ENCODE results near the gene KMT5C. TPM values are rescaled to one million over a fixed set of nuclear protein-coding genes. Genes with fewer than 3 reads are reported as not detected.

Gene KMT5C
- total RNA-seq, 1 experiment from 2014 or later, result 63.1 TPM

GRCh38 chr19:55366790-55367189, 27.1 kb downstream of the KMT5C start:
- H3K27ac Mint-ChIP-seq, result no peak overlapping the region
- ATAC-seq (no peak), DNase-seq (ENCODE audit: low spot score) (no peak)
- no peaks in the 10 kb centered on the region for H3K36me3 Mint-ChIP-seq
- H3K9me3 Mint-ChIP-seq, result no peaks in the 10 kb centered on the region
- TF ChIP-seq ZNF232 (CRISPR knock-in tag; IDR thresholded peaks at IDR 0.05) (no peak), PREB (CRISPR knock-in tag; IDR thresholded peaks at IDR 0.05; ENCODE audit: borderline replicate concordance) (no peak), ZNF281 (CRISPR knock-in tag; IDR thresholded peaks at IDR 0.05) (no peak), STAT6 (CRISPR knock-in tag; conservative IDR thresholded peaks at IDR 0.05; ENCODE audit: low read depth) (no peak), E2F5 (CRISPR knock-in tag; IDR thresholded peaks at IDR 0.05) (no peak)
- TF ChIP-seq, protein P1, sequence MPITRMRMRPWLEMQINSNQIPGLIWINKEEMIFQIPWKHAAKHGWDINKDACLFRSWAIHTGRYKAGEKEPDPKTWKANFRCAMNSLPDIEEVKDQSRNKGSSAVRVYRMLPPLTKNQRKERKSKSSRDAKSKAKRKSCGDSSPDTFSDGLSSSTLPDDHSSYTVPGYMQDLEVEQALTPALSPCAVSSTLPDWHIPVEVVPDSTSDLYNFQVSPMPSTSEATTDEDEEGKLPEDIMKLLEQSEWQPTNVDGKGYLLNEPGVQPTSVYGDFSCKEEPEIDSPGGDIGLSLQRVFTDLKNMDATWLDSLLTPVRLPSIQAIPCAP (CRISPR knock-in tag; IDR thresholded peaks at IDR 0.05), result no peak
- TF ChIP-seq, protein P2, sequence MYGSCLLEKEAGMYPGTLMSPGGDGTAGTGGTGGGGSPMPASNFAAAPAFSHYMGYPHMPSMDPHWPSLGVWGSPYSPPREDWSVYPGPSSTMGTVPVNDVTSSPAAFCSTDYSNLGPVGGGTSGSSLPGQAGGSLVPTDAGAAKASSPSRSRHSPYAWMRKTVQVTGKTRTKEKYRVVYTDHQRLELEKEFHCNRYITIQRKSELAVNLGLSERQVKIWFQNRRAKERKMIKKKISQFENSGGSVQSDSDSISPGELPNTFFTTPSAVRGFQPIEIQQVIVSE (CRISPR knock-in tag; IDR thresholded peaks at IDR 0.05; ENCODE audit: borderline replicate concordance), result no peak
- TF ChIP-seq, protein P3, sequence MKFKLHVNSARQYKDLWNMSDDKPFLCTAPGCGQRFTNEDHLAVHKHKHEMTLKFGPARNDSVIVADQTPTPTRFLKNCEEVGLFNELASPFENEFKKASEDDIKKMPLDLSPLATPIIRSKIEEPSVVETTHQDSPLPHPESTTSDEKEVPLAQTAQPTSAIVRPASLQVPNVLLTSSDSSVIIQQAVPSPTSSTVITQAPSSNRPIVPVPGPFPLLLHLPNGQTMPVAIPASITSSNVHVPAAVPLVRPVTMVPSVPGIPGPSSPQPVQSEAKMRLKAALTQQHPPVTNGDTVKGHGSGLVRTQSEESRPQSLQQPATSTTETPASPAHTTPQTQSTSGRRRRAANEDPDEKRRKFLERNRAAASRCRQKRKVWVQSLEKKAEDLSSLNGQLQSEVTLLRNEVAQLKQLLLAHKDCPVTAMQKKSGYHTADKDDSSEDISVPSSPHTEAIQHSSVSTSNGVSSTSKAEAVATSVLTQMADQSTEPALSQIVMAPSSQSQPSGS (CRISPR knock-in tag; IDR thresholded peaks at IDR 0.05; ENCODE audit: borderline replicate concordance, low read depth), result no peak
- H3K4me1 Mint-ChIP-seq, result peaks cover 7% of the 10 kb centered on the region
- CTCF ChIA-PET, result interaction anchor here (1.0 to 1.3 kb wide), 3 partner anchors 9 to 52 kb away, joined by 3 to 4 read pairs (median 3); no protein-coding TSS in a partner anchor
- H3K27me3 Mint-ChIP-seq (ENCODE audit: low read depth), result peaks cover 74% of the 10 kb centered on the region
- no peak overlapping the region for H3K4me3 Mint-ChIP-seq
- POLR2A ChIA-PET, result no interaction called here

GRCh38 chr19:55368106-55368505, 28.4 kb downstream of the KMT5C start:
- CTCF ChIA-PET, result interaction anchor here (0.7 to 2.8 kb wide), 8 partner anchors 16 to 227 kb away, joined by 3 to 13 read pairs (median 4); partner anchors contain the start of genes ISOC2 and TMEM238
- peaks cover 78% of the 10 kb centered on the region for H3K27me3 Mint-ChIP-seq (ENCODE audit: low read depth)
- no peak overlapping the region for H3K27ac Mint-ChIP-seq
- H3K4me1 Mint-ChIP-seq, result peaks cover 11% of the 10 kb centered on the region
- POLR2A ChIA-PET, result interaction anchor here (0.6 to 2.9 kb wide), 4 partner anchors 16 to 31 kb away, joined by 3 to 12 read pairs (median 4); partner anchors contain the start of gene KMT5C
- no peaks in the 10 kb centered on the region for H3K9me3 Mint-ChIP-seq
- H3K4me3 Mint-ChIP-seq, result no peak overlapping the region; the same call in 1 of the 2 replicates
- no peak for DNase-seq (ENCODE audit: low spot score)
- ATAC-seq, result no peak
- no peaks in the 10 kb centered on the region for H3K36me3 Mint-ChIP-seq
- TF ChIP-seq NR3C1 (CRISPR knock-in tag; conservative IDR thresholded peaks at IDR 0.05; ENCODE audit: low read depth) (no peak), SMAD4 (CRISPR knock-in tag; IDR thresholded peaks at IDR 0.05) (no peak), SP1 (CRISPR knock-in tag; conservative IDR thresholded peaks at IDR 0.05) (no peak), ZNF219 (CRISPR knock-in tag; IDR thresholded peaks at IDR 0.05; ENCODE audit: borderline replicate concordance) (no peak), ESRRA (CRISPR knock-in tag; IDR thresholded peaks at IDR 0.05; ENCODE audit: borderline replicate concordance) (no peak), KAT7 (CRISPR knock-in tag; IDR thresholded peaks at IDR 0.05; ENCODE audit: borderline replicate concordance) (no peak), NFE2L1 (CRISPR knock-in tag; IDR thresholded peaks at IDR 0.05) (no peak), PREB (CRISPR knock-in tag; IDR thresholded peaks at IDR 0.05; ENCODE audit: borderline replicate concordance) (no peak)
- TF ChIP-seq, protein P4, sequence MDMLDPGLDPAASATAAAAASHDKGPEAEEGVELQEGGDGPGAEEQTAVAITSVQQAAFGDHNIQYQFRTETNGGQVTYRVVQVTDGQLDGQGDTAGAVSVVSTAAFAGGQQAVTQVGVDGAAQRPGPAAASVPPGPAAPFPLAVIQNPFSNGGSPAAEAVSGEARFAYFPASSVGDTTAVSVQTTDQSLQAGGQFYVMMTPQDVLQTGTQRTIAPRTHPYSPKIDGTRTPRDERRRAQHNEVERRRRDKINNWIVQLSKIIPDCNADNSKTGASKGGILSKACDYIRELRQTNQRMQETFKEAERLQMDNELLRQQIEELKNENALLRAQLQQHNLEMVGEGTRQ (CRISPR knock-in tag; IDR thresholded peaks at IDR 0.05), result no peak
- TF ChIP-seq, protein P5, sequence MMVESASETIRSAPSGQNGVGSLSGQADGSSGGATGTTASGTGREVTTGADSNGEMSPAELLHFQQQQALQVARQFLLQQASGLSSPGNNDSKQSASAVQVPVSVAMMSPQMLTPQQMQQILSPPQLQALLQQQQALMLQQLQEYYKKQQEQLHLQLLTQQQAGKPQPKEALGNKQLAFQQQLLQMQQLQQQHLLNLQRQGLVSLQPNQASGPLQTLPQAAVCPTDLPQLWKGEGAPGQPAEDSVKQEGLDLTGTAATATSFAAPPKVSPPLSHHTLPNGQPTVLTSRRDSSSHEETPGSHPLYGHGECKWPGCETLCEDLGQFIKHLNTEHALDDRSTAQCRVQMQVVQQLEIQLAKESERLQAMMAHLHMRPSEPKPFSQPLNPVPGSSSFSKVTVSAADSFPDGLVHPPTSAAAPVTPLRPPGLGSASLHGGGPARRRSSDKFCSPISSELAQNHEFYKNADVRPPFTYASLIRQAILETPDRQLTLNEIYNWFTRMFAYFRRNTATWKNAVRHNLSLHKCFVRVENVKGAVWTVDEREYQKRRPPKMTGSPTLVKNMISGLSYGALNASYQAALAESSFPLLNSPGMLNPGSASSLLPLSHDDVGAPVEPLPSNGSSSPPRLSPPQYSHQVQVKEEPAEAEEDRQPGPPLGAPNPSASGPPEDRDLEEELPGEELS (CRISPR knock-in tag; IDR thresholded peaks at IDR 0.05), result no peak
- TF ChIP-seq, protein P6, sequence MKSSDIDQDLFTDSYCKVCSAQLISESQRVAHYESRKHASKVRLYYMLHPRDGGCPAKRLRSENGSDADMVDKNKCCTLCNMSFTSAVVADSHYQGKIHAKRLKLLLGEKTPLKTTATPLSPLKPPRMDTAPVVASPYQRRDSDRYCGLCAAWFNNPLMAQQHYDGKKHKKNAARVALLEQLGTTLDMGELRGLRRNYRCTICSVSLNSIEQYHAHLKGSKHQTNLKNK (CRISPR knock-in tag; IDR thresholded peaks at IDR 0.05), result no peak
